ENCODE measurements around the gene KDM4B.

GRCh38 chr19:5148794-5149190 is 179.9 kb downstream of the KDM4B start:
- TF ChIP-seq RAD21 (IDR thresholded peaks at IDR 0.05; ENCODE audit: low read length) (no peak), CTCF (IDR thresholded peaks at IDR 0.05) (no peak), RCOR1 (IDR thresholded peaks at IDR 0.05; ENCODE audit: low read length) (no peak), POLR2AphosphoS5 (IDR thresholded peaks at IDR 0.05; ENCODE audit: low read depth, low read length) (no peak), EZH2phosphoT487 (IDR thresholded peaks at IDR 0.05; ENCODE audit: borderline replicate concordance, low read depth) (no peak), EP300 (IDR thresholded peaks at IDR 0.05; ENCODE audit: borderline replicate concordance in 1 of 2, low read depth in 1 of 2, low read length in 1 of 2) (no peak), MXI1 (IDR thresholded peaks at IDR 0.05; ENCODE audit: low read depth, low read length) (no peak), FOXJ3 (CRISPR knock-in tag; IDR thresholded peaks at IDR 0.05) (no peak), SMC3 (IDR thresholded peaks at IDR 0.05; ENCODE audit: low read depth, low read length) (no peak), PBX3 (IDR thresholded peaks at IDR 0.05) (no peak), USF2 (IDR thresholded peaks at IDR 0.05; ENCODE audit: borderline replicate concordance, low read depth, low read length) (no peak), TCF12 (IDR thresholded peaks at IDR 0.05) (no peak)
